ENCODE results near the gene NUP210L. TPM values are rescaled to one million over a fixed set of nuclear protein-coding genes. Genes with fewer than 3 reads are reported as not detected.
"Not testable (repeated sequence)": the region's sequence is repeated elsewhere in the genome, so short reads cannot be mapped to it uniquely, and the experiment has no call there.

The NUP210L gene
- polyA plus RNA-seq, 2 of the 4 experiments (the other 2 are of a cell fraction), result not detected

GRCh38 chr1:154137888-154138287 lies 17.0 kb downstream of the NUP210L start (continued):
- TF ChIP-seq BCL3 (IDR thresholded peaks at IDR 0.05), result no peak
- no peak for TF ChIP-seq RNF2 (IDR thresholded peaks at IDR 0.05; ENCODE audit: borderline replicate concordance, low read depth)

GRCh38 chr1:154133256-154133655 lies 21.6 kb downstream of the NUP210L start:
- no peak for ATAC-seq
- Histone ChIP-seq H3K4me1 (peaks cover 8% of the 10 kb centered on the region; the same call in 1 of the 3 replicates), H3K9me3 (no peaks in the 10 kb centered on the region), H3K27ac (no peak overlapping the region), H3K4me2 (no peak overlapping the region), H3K4me3 (no peak overlapping the region)
- ChIA-PET CTCF (interaction anchor here (0.9 kb wide), 1 partner anchor 11 kb away, joined by 4 read pairs; no protein-coding TSS in a partner anchor), POLR2A (no interaction called here)
- 94% methylated on average over 2 of the region's 2 CpGs for WGBS (ENCODE audit: missing lambda C conversion rate)
- TF ChIP-seq POLR2AphosphoS2 (conservative IDR thresholded peaks at IDR 0.05; ENCODE audit: low read length), result no peak
- TF ChIP-seq PHF8 (IDR thresholded peaks at IDR 0.05; ENCODE audit: borderline replicate concordance, low read depth), result no peak
- no peak for TF ChIP-seq HMGXB4 (CRISPR knock-in tag; IDR thresholded peaks at IDR 0.05; ENCODE audit: borderline replicate concordance)
- no peak for TF ChIP-seq RAD21 (conservative IDR thresholded peaks at IDR 0.05 in 1 of 2, IDR thresholded peaks at IDR 0.05 in 1 of 2)
- no peak for TF ChIP-seq KDM1A (IDR thresholded peaks at IDR 0.05; ENCODE audit: low read depth)
- TF ChIP-seq CHD4 (IDR thresholded peaks at IDR 0.05; ENCODE audit: borderline replicate concordance), result no peak
- TF ChIP-seq PBX3 (IDR thresholded peaks at IDR 0.05), result no peak
- TF ChIP-seq FOSL2 (IDR thresholded peaks at IDR 0.05), result no peak
- TF ChIP-seq FOSL2 (CRISPR knock-in tag; IDR thresholded peaks at IDR 0.05), result no peak
- TF ChIP-seq USF2 (IDR thresholded peaks at IDR 0.05), result no peak
- no peak for TF ChIP-seq EP300 (IDR thresholded peaks at IDR 0.05)
- TF ChIP-seq CBX8 (IDR thresholded peaks at IDR 0.05), result no peak
- TF ChIP-seq RCOR1 (IDR thresholded peaks at IDR 0.05; ENCODE audit: low read depth, low read length), result no peak
- no peak for TF ChIP-seq BCL3 (IDR thresholded peaks at IDR 0.05)
- FAIRE-seq, result no peak
- DNase-seq (ENCODE audit: low read depth in 1 of 2, low spot score in 1 of 2), result no peak

- FAIRE-seq, result no peak
- Histone ChIP-seq H3K9me3 (no peaks in the 10 kb centered on the region), H3K4me2 (peak overlapping the region; percentile 31; the same call in 1 of the 3 replicates), H3K4me3 (no peak overlapping the region), H3K4me1 (peaks cover 8% of the 10 kb centered on the region; the same call in 1 of the 3 replicates), H3K27ac (no peak overlapping the region)
- TF ChIP-seq EHMT2 (IDR thresholded peaks at IDR 0.05; ENCODE audit: low read depth) (no peak), CHD2 (IDR thresholded peaks at IDR 0.05; ENCODE audit: low read length, partially characterized antibody) (no peak), RNF2 (IDR thresholded peaks at IDR 0.05; ENCODE audit: borderline replicate concordance, low read depth) (no peak), MAFK (IDR thresholded peaks at IDR 0.05; ENCODE audit: partially characterized antibody) (no peak), HOXB5 (CRISPR knock-in tag; IDR thresholded peaks at IDR 0.05) (no peak), FOSL2 (IDR thresholded peaks at IDR 0.05) (no peak), FOSL2 (CRISPR knock-in tag; IDR thresholded peaks at IDR 0.05) (no peak)
- DNase-seq (ENCODE audit: low read depth in 1 of 2, low spot score in 1 of 2), result no peak
- ChIA-PET CTCF (no interaction called here), POLR2A (no interaction called here)
- no peak for ATAC-seq
- WGBS (ENCODE audit: missing lambda C conversion rate), result 19% methylated on average over 2 of the region's 2 CpGs
Measured at GRCh38 chr1:154129391-154129970, 25.4 kb downstream of the NUP210L start.

- not testable (repeated sequence) for ATAC-seq, FAIRE-seq
Measured at GRCh38 chr1:154123205-154123604, 31.7 kb downstream of the NUP210L start.

More at GRCh38 chr1:154123205-154123604, 31.7 kb downstream of the NUP210L start:
- H3K4me2 ChIP-seq; DNase-seq (ENCODE audit: low read depth in 1 of 2, low spot score in 1 of 2); H3K4me1 ChIP-seq; POLR2A ChIA-PET; H3K4me3 ChIP-seq; H3K27ac ChIP-seq; H3K9me3 ChIP-seq; CTCF ChIA-PET: not testable (repeated sequence)
- 90% methylated on average over 11 of the region's 11 CpGs for WGBS (ENCODE audit: missing lambda C conversion rate)
